Smooth muscle cell (in vitro differentiated cells): ENCODE measurements around the gene PHOSPHO2. TPM values are rescaled to one million over a fixed set of nuclear protein-coding genes. Genes with fewer than 3 reads are reported as not detected.

Experiments
- DNase-seq: peaks from one replicate; lab custom pipeline; 2025; ENCODE audit not compliant: unreplicated experiment; lab: John Stamatoyannopoulos, UW
- H2AFZ ChIP-seq: fragments of 200-600 bp; sonication (generic); 2 replicates; pipeline ENCODE4 v1.6.0; 2016; ENCODE audit warnings: antibody characterized with exemption, low read depth, mild to moderate bottlenecking
- H3F3A ChIP-seq: fragments of 200-600 bp; sonication (generic); 2 replicates; pipeline ENCODE4 v1.6.0; 2017; ENCODE audit warnings: antibody characterized with exemption, low read depth
- H3K27ac ChIP-seq: fragments of 200-600 bp; sonication (generic); 2 replicates; pipeline ENCODE4 v1.5.1; 2016; ENCODE audit warnings: low read depth, mild to moderate bottlenecking
- H3K27me3 ChIP-seq: fragments of 200-600 bp; sonication (generic); 2 replicates; pipeline ENCODE4 v1.6.1; 2016; ENCODE audit warnings: low read depth, mild to moderate bottlenecking
- H3K36me3 ChIP-seq: fragments of 200-600 bp; sonication (generic); 2 replicates; pipeline ENCODE4 v1.5.1; 2016; ENCODE audit warnings: low read depth
- H3K4me1 ChIP-seq: fragments of 200-600 bp; sonication (generic); 2 replicates; pipeline ENCODE4 v1.5.1; 2016; ENCODE audit warnings: low read depth
- H3K4me2 ChIP-seq: fragments of 200-600 bp; sonication (generic); 2 replicates; pipeline ENCODE4 v1.6.0; 2016; ENCODE audit warnings: mild to moderate bottlenecking
- H3K4me3 ChIP-seq: fragments of 200-600 bp; sonication (generic); 2 replicates; pipeline ENCODE4 v1.5.1; 2016; ENCODE audit warnings: mild to moderate bottlenecking
- H3K79me2 ChIP-seq: fragments of 200-600 bp; sonication (generic); 2 replicates; pipeline ENCODE4 v1.6.0; 2016; ENCODE audit warnings: low read depth, mild to moderate bottlenecking
- H3K9ac ChIP-seq: fragments of 200-600 bp; sonication (generic); 2 replicates; pipeline ENCODE4 v1.6.0; 2016; ENCODE audit warnings: low read depth
- H3K9me3 ChIP-seq: fragments of 200-600 bp; sonication (generic); replicated peaks from 2 replicates; pipeline ENCODE4 v1.5.1; 2016; ENCODE audit warnings: low read depth
- H4K20me1 ChIP-seq: fragments of 200-600 bp; sonication (generic); 2 replicates; pipeline ENCODE4 v1.6.0; 2016; ENCODE audit warnings: low read depth
- WGBS: methylation state at CpG from one replicate; pipeline ENCODE4 v1.1.7; 2016; ENCODE audit warnings: low lambda C conversion rate; 5-methylcytosine and 5-hydroxymethylcytosine counted together
- polyA plus RNA-seq: library from polyadenylated mRNA; unstranded; fragments of >200 nt; fragmentation: Nextera tagmentation; extraction: Ambion mirVana; gene quantifications from 2 replicates; pipeline ENCODE4 v1.2.1, GENCODE V29; 2016
- total RNA-seq: library from RNA; depleted of rRNA; stranded (reverse); fragments of >200 nt; gene quantifications from 2 replicates; pipeline ENCODE4 v1.2.3, GENCODE V29; 2014
- TF ChIP-seq, protein P1 (sequence below): fragments of 200-600 bp; sonication (generic); IDR thresholded peaks from 2 replicates; pipeline ENCODE4 v1.5.1; 2017; ENCODE audit warnings: borderline replicate concordance, mild to moderate bottlenecking, antibody characterized with exemption; ENCODE audit not compliant: insufficient read depth, poor library complexity, severe bottlenecking

Gene PHOSPHO2
- total and polyA plus RNA-seq, 2 experiments from 2014 or later, result 0.45 to 0.74 TPM

DNA sequence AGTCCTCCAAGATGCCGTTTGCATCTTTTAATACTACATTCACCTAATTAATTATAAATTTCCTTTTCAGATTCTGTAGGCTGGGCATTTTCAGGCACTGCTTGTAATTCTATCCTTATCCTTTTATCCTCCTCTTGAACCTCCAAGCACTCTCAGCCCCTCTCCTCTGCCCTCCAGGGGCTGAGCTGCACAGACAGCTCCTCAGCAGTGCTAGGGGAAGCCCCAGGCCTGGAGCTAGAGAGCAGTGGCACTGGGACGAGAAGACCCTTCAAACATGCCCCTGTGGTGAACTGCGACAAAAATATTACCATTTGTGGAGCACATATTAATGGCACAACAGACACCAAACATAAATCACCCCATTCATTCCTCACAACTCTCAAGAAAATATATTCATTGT lies 33.0 kb upstream of the PHOSPHO2 start:
- Histone ChIP-seq H3K36me3 (no peaks in the 10 kb centered on the region), H2AFZ (no peak overlapping the region), H3K27me3 (no peaks in the 10 kb centered on the region), H3K4me2 (no peak overlapping the region), H3K9me3 (no peaks in the 10 kb centered on the region), H3K79me2 (no peaks in the 10 kb centered on the region), H3K4me3 (no peak overlapping the region), H3F3A (peaks cover 3% of the 10 kb centered on the region), H3K4me1 (no peaks in the 10 kb centered on the region), H3K9ac (no peak overlapping the region), H3K27ac (no peak overlapping the region), H4K20me1 (no peaks in the 10 kb centered on the region)
- whole genome bisulfite sequencing, result 87% methylated on average over 3 of the region's 3 CpGs
- TF ChIP-seq, protein P1, sequence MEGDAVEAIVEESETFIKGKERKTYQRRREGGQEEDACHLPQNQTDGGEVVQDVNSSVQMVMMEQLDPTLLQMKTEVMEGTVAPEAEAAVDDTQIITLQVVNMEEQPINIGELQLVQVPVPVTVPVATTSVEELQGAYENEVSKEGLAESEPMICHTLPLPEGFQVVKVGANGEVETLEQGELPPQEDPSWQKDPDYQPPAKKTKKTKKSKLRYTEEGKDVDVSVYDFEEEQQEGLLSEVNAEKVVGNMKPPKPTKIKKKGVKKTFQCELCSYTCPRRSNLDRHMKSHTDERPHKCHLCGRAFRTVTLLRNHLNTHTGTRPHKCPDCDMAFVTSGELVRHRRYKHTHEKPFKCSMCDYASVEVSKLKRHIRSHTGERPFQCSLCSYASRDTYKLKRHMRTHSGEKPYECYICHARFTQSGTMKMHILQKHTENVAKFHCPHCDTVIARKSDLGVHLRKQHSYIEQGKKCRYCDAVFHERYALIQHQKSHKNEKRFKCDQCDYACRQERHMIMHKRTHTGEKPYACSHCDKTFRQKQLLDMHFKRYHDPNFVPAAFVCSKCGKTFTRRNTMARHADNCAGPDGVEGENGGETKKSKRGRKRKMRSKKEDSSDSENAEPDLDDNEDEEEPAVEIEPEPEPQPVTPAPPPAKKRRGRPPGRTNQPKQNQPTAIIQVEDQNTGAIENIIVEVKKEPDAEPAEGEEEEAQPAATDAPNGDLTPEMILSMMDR, result no peak
- DNase-seq, result no peak

DNA sequence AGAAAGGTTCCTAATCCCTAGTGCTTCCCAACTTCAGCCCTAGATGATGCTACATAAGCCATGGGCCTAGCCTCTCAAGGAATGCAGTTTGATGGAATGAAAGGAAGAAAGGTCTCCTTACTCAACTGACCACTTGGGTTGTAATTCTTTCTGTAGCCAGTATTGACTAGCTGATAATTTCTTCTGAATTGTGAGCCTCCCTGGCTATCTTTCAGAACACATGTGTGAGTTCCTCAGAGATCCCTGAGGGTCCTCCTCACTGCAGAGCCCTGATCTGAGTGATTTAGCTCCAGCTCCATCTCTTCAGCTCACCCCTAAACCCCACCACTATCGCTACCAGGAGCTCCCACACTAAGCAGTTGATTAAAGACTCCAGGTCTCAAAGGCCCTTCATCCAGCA lies 31.5 kb upstream of the PHOSPHO2 start:
- Histone ChIP-seq H2AFZ (no peak overlapping the region), H3K9me3 (no peaks in the 10 kb centered on the region), H3K4me1 (no peaks in the 10 kb centered on the region), H3K4me3 (no peak overlapping the region), H4K20me1 (no peaks in the 10 kb centered on the region), H3K27ac (no peak overlapping the region), H3F3A (peaks cover 3% of the 10 kb centered on the region), H3K9ac (no peak overlapping the region), H3K27me3 (no peaks in the 10 kb centered on the region), H3K4me2 (no peak overlapping the region), H3K79me2 (no peaks in the 10 kb centered on the region), H3K36me3 (no peaks in the 10 kb centered on the region)
- WGBS, result 100% methylated on average over 1 of the region's 1 CpG
- DNase-seq, result no peak
- TF ChIP-seq, protein P1, result no peak

DNA sequence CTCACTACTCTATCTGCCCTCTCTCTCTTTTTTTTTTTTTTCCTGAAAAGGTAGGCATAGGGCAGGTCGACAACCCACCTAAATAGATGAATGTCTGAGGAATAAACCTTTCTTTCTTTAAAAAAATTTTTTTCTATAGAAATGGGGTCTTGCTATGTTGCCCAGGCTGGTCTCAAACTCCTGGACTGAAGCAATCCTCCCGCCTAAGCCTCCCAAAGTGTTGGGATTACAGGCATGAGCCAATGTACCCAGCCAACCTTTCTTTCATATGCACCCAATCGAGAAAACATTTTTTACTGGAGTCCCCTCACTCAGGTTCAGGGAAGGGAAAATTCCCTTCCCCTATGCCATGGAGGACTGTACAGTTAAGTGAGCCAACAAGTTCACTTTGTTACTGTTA lies 31.0 kb upstream of the PHOSPHO2 start:
- Histone ChIP-seq H3K36me3 (no peaks in the 10 kb centered on the region), H3K9me3 (no peaks in the 10 kb centered on the region), H3K9ac (no peak overlapping the region), H3K4me1 (no peaks in the 10 kb centered on the region), H4K20me1 (no peaks in the 10 kb centered on the region), H3K4me3 (no peak overlapping the region), H3K79me2 (no peaks in the 10 kb centered on the region), H3K27me3 (no peaks in the 10 kb centered on the region), H3K27ac (no peak overlapping the region), H3K4me2 (no peak overlapping the region), H2AFZ (no peak overlapping the region), H3F3A (peaks cover 3% of the 10 kb centered on the region)
- DNase-seq, result no peak
- TF ChIP-seq, protein P1, result no peak
- WGBS, result 90% methylated on average over 3 of the region's 3 CpGs

DNA sequence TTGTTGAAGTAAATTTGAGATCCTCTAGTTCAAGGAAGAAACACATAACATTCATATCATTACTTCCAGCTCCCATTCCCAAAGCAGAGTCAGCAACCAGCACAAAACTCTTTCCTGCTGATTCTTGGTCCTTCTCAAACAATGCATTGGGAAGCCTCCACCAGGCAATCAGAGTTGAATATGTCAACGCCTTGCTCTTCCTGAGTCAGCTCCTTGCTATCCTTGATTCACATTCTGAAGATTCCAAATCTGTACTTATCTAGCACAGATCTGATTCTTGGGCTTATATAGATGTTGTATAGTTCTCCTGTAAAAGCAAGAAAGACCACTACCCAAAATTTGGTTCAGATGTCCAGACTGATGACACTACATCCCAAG lies 29.7 kb upstream of the PHOSPHO2 start:
- Histone ChIP-seq H3K36me3 (no peaks in the 10 kb centered on the region), H3K4me3 (no peak overlapping the region), H3K9me3 (no peaks in the 10 kb centered on the region), H3K27ac (no peak overlapping the region), H3F3A (peaks cover 3% of the 10 kb centered on the region), H2AFZ (no peak overlapping the region), H3K27me3 (no peaks in the 10 kb centered on the region), H3K4me1 (no peaks in the 10 kb centered on the region), H4K20me1 (no peaks in the 10 kb centered on the region), H3K79me2 (no peaks in the 10 kb centered on the region), H3K4me2 (no peak overlapping the region), H3K9ac (no peak overlapping the region)
- 87% methylated on average over 1 of the region's 1 CpG for whole genome bisulfite sequencing
- TF ChIP-seq, protein P1, result no peak
- no peak for DNase-seq
